H1 (cell line): ENCODE results near the gene CNOT6L. TPM values are rescaled to one million over a fixed set of nuclear protein-coding genes. Genes with fewer than 3 reads are reported as not detected.

Source experiments
- CTCF ChIA-PET: fragments of 300-600 bp; sonication (Branson Sonifier 250); formaldehyde crosslinking; loops from one replicate; lab custom pipeline; 2021; ENCODE audit not compliant: partially characterized antibody; lab: Charles Lee
- POLR2A ChIA-PET: fragments of 300-600 bp; sonication (Branson Sonifier 250); formaldehyde crosslinking; loops from one replicate; lab custom pipeline; 2021; ENCODE audit warnings: inconsistent platforms; ENCODE audit not compliant: partially characterized antibody; lab: Charles Lee
- DNase-seq, 2 experiments: peaks; one replicate each; pipeline versions ENCODE4 v3.0.0 to v3.0.0-alpha.2; 2010 to 2022; ENCODE audit warnings: low spot score in 2 of 2, low read depth in 1 of 2, mixed read lengths in 1 of 2
- FAIRE-seq: peaks from 2 replicates; lab custom pipeline; 2011; peaks lifted over from hg19 to GRCh38; lab: Jason Lieb, UNC
- H2AFZ ChIP-seq: 2 replicates; pipeline ENCODE4 v1.8.1; 2012; ENCODE audit warnings: low read length, inconsistent platforms
- H2AK5ac ChIP-seq: 2 replicates; pipeline ENCODE4 v1.6.1; 2013; ENCODE audit warnings: low read depth, low read length
- H2BK120ac ChIP-seq: replicated peaks from 2 replicates; pipeline ENCODE3; 2013; ENCODE audit warnings: low read depth, low read length, inconsistent platforms
- H2BK12ac ChIP-seq: 2 replicates; pipeline ENCODE4 v1.6.1; 2013; ENCODE audit warnings: low read depth, low read length
- H2BK15ac ChIP-seq: 2 replicates; pipeline ENCODE4 v1.6.1; 2013; ENCODE audit warnings: low read length
- H2BK20ac ChIP-seq: 2 replicates; pipeline ENCODE4 v1.6.1; 2013; ENCODE audit warnings: low read length
- H2BK5ac ChIP-seq: 2 replicates; pipeline ENCODE4 v1.6.1; 2013; ENCODE audit warnings: low read depth, low read length
- H3K14ac ChIP-seq: 2 replicates; pipeline ENCODE4 v1.6.1; 2013; ENCODE audit warnings: inconsistent platforms; ENCODE audit not compliant: insufficient read length
- H3K18ac ChIP-seq: 2 replicates; pipeline ENCODE4 v1.6.1; 2013; ENCODE audit warnings: low read length; ENCODE audit errors: extremely low read depth
- H3K23ac ChIP-seq: 2 replicates; pipeline ENCODE4 v1.6.1; 2013; ENCODE audit warnings: inconsistent platforms; ENCODE audit not compliant: insufficient read length
- H3K23me2 ChIP-seq: 2 replicates; pipeline ENCODE4 v1.6.1; 2013; ENCODE audit warnings: low read depth, low read length
- H3K27ac ChIP-seq: 2 replicates; pipeline ENCODE4 v1.6.1; 2011; ENCODE audit warnings: low read depth, low read length, inconsistent platforms
- H3K27me3 ChIP-seq, 4 experiments: replicated peaks in 1 of 4; 1 replicate in 1 of 4; 2 replicates in 3 of 4; pipeline versions ENCODE4 v1.6.1 to v1.8.1; 2011 to 2013; ENCODE audit warnings: low read length in 3 of 4, mild to moderate bottlenecking in 3 of 4, inconsistent platforms in 2 of 4, mixed read lengths in 2 of 4, moderate library complexity in 1 of 4; ENCODE audit not compliant: control insufficient read depth in 3 of 4, insufficient read depth in 3 of 4; ENCODE audit errors: extremely low read depth in 1 of 4
- H3K36me3 ChIP-seq, 4 experiments: 2 replicates each; pipeline versions ENCODE4 v1.6.1 to v1.8.1; 2011 to 2013; ENCODE audit warnings: mild to moderate bottlenecking in 4 of 4, low read length in 3 of 4, moderate library complexity in 2 of 4, control low read depth in 1 of 4, inconsistent platforms in 1 of 4; ENCODE audit not compliant: insufficient read depth in 4 of 4, control insufficient read depth in 2 of 4
- H3K4ac ChIP-seq: replicated peaks from 2 replicates; pipeline ENCODE3; 2013; ENCODE audit warnings: low read length, low read depth, mixed read lengths, inconsistent platforms; ENCODE audit not compliant: insufficient read length
- H3K4me1 ChIP-seq, 4 experiments: replicated peaks in 1 of 4; 1 replicate in 1 of 4; 2 replicates in 3 of 4; pipeline versions ENCODE4 v1.6.1 to v1.8.1; 2011 to 2013; ENCODE audit warnings: low read length in 3 of 4, inconsistent platforms in 2 of 4, mixed read lengths in 1 of 4; ENCODE audit not compliant: insufficient read depth in 4 of 4, control insufficient read depth in 3 of 4
- H3K4me2 ChIP-seq, 2 experiments: 2 replicates each; pipeline versions ENCODE4 v1.6.1 to v1.8.1; 2011 to 2013; ENCODE audit warnings: low read depth in 2 of 2, low read length in 2 of 2, control low read depth in 1 of 2, inconsistent platforms in 1 of 2, mild to moderate bottlenecking in 1 of 2; ENCODE audit not compliant: insufficient read depth in 1 of 2
- H3K4me3 ChIP-seq, 4 experiments: fragments of 200-600, 300-600 bp in 1 of 4; sonication (generic), shearing (Covaris generic), sonication (Bioruptor Twin) in 1 of 4; 2 replicates each; pipeline versions ENCODE4 v1.5.1 to v1.8.1; 2011 to 2016; ENCODE audit warnings: low read length in 4 of 4, low read depth in 3 of 4, control low read depth in 2 of 4, inconsistent platforms in 2 of 4, mild to moderate bottlenecking in 2 of 4, mixed read lengths in 1 of 4, moderate library complexity in 1 of 4; ENCODE audit not compliant: insufficient read depth in 2 of 4; ENCODE audit errors: extremely low read depth in 1 of 4
- H3K56ac ChIP-seq: replicated peaks from 2 replicates; pipeline ENCODE3; 2013; ENCODE audit warnings: low read depth, mild to moderate bottlenecking, mixed read lengths, low read length, inconsistent platforms; ENCODE audit not compliant: insufficient read length
- H3K79me1 ChIP-seq: 2 replicates; pipeline ENCODE4 v1.6.1; 2013; ENCODE audit warnings: low read depth, low read length, control low read depth
- H3K79me2 ChIP-seq, 2 experiments: 2 replicates each; pipeline versions ENCODE4 v1.6.1 to v1.8.1; 2012 to 2013; ENCODE audit warnings: low read length in 2 of 2, mild to moderate bottlenecking in 2 of 2, inconsistent platforms in 1 of 2; ENCODE audit not compliant: insufficient read depth in 2 of 2, control insufficient read depth in 1 of 2
- H3K9ac ChIP-seq, 4 experiments: replicated peaks in 1 of 4; 1 replicate in 1 of 4; 2 replicates in 3 of 4; pipeline versions ENCODE4 v1.6.1 to v1.8.1; 2011 to 2013; ENCODE audit warnings: low read depth in 3 of 4, low read length in 3 of 4, control low read depth in 2 of 4, mild to moderate bottlenecking in 2 of 4, moderate library complexity in 2 of 4, inconsistent platforms in 1 of 4; ENCODE audit errors: extremely low read depth in 1 of 4
- H3K9me3 ChIP-seq, 2 experiments: 2 replicates each; pipeline versions ENCODE4 v1.6.1 to v1.8.1; 2012 to 2013; ENCODE audit warnings: mild to moderate bottlenecking in 2 of 2, moderate library complexity in 2 of 2, control low read depth in 1 of 2, inconsistent platforms in 1 of 2, low read depth in 1 of 2, low read length in 1 of 2, mixed read lengths in 1 of 2; ENCODE audit not compliant: insufficient read depth in 2 of 2
- H4K20me1 ChIP-seq, 2 experiments: replicated peaks in 1 of 2; 2 replicates each; pipeline versions ENCODE3 to v1.8.1; 2011 to 2013; ENCODE audit warnings: inconsistent platforms in 2 of 2, low read length in 2 of 2, mild to moderate bottlenecking in 1 of 2; ENCODE audit not compliant: insufficient read depth in 2 of 2, control insufficient read depth in 1 of 2
- H4K5ac ChIP-seq: 2 replicates; pipeline ENCODE4 v1.6.1; 2013; ENCODE audit warnings: low read length, low read depth, mixed read lengths, inconsistent platforms; ENCODE audit not compliant: insufficient read length
- H4K8ac ChIP-seq: 2 replicates; pipeline ENCODE4 v1.8.0; 2013; ENCODE audit warnings: mild to moderate bottlenecking, moderate library complexity, low read length, inconsistent platforms; ENCODE audit not compliant: insufficient read depth; ENCODE audit errors: extremely low read depth
- H4K91ac ChIP-seq: replicated peaks from 2 replicates; pipeline ENCODE3; 2013; ENCODE audit warnings: low read length, mixed read lengths, inconsistent platforms; ENCODE audit not compliant: insufficient read length
- ATF3 ChIP-seq: IDR thresholded peaks from 2 replicates; pipeline ENCODE4 v1.6.1; 2011; ENCODE audit warnings: low read depth, mild to moderate bottlenecking, low read length; ENCODE audit not compliant: insufficient read depth
- RAD21 ChIP-seq, 2 experiments: IDR thresholded peaks in 1 of 2; conservative IDR thresholded peaks in 1 of 2; 2 replicates each; pipeline ENCODE4 v1.6.1; 2011; ENCODE audit warnings: low read depth in 2 of 2, low read length in 2 of 2, improper control_type of control experiment in 1 of 2, inconsistent platforms in 1 of 2, mild to moderate bottlenecking in 1 of 2, moderate library complexity in 1 of 2
- SIN3A ChIP-seq, 2 experiments: IDR thresholded peaks in 1 of 2; conservative IDR thresholded peaks in 1 of 2; 2 replicates each; pipeline ENCODE4 v1.6.1; 2011 to 2012; ENCODE audit warnings: low read length in 2 of 2, improper control_type of control experiment in 1 of 2, low read depth in 1 of 2, mild to moderate bottlenecking in 1 of 2
- SP2 ChIP-seq: IDR thresholded peaks from 2 replicates; pipeline ENCODE4 v1.6.1; 2012; ENCODE audit warnings: mild to moderate bottlenecking, low read length, inconsistent platforms
- TAF7 ChIP-seq: optimal IDR thresholded peaks from 2 replicates; pipeline ENCODE3; 2011; ENCODE audit warnings: low read depth, mild to moderate bottlenecking, inconsistent platforms, low read length, moderate library complexity, borderline replicate concordance
- WGBS, 2 experiments: shearing (Covaris generic) in 1 of 2; methylation state at CpG; one replicate each; pipeline versions ENCODE4 v1.1.6 to v1.1.7; 2013 to 2015; ENCODE audit warnings: low lambda C conversion rate in 2 of 2, mixed read lengths in 2 of 2, inconsistent platforms in 1 of 2, low coverage in 1 of 2, missing lambda C conversion rate in 1 of 2; ENCODE audit not compliant: insufficient replicate concordance in 2 of 2, insufficient coverage in 1 of 2, insufficient read length in 1 of 2; ENCODE audit errors: extremely low coverage in 1 of 2, missing lambda C conversion rate in 1 of 2; 5-methylcytosine and 5-hydroxymethylcytosine counted together
- polyA plus RNA-seq, 7 experiments: library from polyadenylated mRNA; depleted of rRNA in 3 of 7; stranded (reverse) in 5 of 7; unstranded in 2 of 7; fragments of >200 nt in 5 of 7; fragments of 200-250 nt in 2 of 7; gene quantifications; 1 replicate in 5 of 7; 2 replicates in 1 of 7; 4 replicates in 1 of 7; pipeline versions ENCODE4 v1.2.1 to v1.2.3, GENCODE V29; 2011 to 2013; ENCODE audit warnings: missing spikeins in 2 of 7, mixed read lengths in 2 of 7
- total RNA-seq: library from RNA; stranded (reverse); fragmentation: NEBNext Ultra II Directional; extraction: Animal tissue kit (Norgen Biotek cat#: 25700); gene quantifications from 2 replicates; pipeline ENCODE4 v1.2.1, GENCODE V29; 2021
- TF ChIP-seq, protein P1 (sequence below): IDR thresholded peaks from 2 replicates; pipeline ENCODE4 v1.6.1; 2012; ENCODE audit warnings: inconsistent platforms
- TF ChIP-seq, protein P2 (sequence below), 3 experiments: IDR thresholded peaks; 1 replicate in 2 of 3; 2 replicates in 1 of 3; pipeline versions ENCODE4 v1.5.1 to v1.6.1; 2011; ENCODE audit warnings: low read length in 3 of 3, mild to moderate bottlenecking in 3 of 3, inconsistent platforms in 2 of 3, low read depth in 1 of 3, moderate library complexity in 1 of 3; ENCODE audit not compliant: insufficient read depth in 1 of 3; ENCODE audit errors: control extremely low read depth in 1 of 3

Gene CNOT6L
- total and polyA plus RNA-seq, 2 of the 8 experiments (the other 6 are each of a cell fraction or from before 2014, with no cell fraction given), result 2.0 to 22.4 TPM

GRCh38 chr4:77818073-77818601 lies 1.0 kb downstream of the CNOT6L start:
- WGBS, 2 experiments, result 6% methylated on average over 13 of the region's 13 CpGs; no CpG with 5 or more reads in 1 of the 2 experiments
- H2AFZ ChIP-seq, result 0 out of 2 replicates have a peak overlapping the region, but pooled peaks have one; percentile 1
- no peak overlapping the region for H2BK12ac ChIP-seq
- H2BK15ac ChIP-seq, result no peak overlapping the region
- H3K4ac ChIP-seq, result no peak overlapping the region
- no peak overlapping the region for H2BK20ac ChIP-seq
- no peak overlapping the region for H2BK5ac ChIP-seq
- POLR2A ChIA-PET, result interaction anchor here (0.7 to 1.0 kb wide), 6 partner anchors 9 to 209 kb away, joined by 3 to 5 read pairs (median 4); partner anchors contain the start of gene MRPL1
- H3K27ac ChIP-seq, result no peak overlapping the region
- H2BK120ac ChIP-seq, result no peak overlapping the region
- H3K79me1 ChIP-seq, result no peaks in the 10 kb centered on the region
- peaks cover 0 to 4% (median 2%) of the 10 kb centered on the region in 4 experiments; a peak in 4 of 7 replicates for H3K4me1 ChIP-seq
- H3K9me3 ChIP-seq, result no peaks in the 10 kb centered on the region
- H3K18ac ChIP-seq, result no peak overlapping the region
- peak in 1 of 2 experiments; percentile 53 for DNase-seq
- peak; percentile 90 for FAIRE-seq
- no peaks in the 10 kb centered on the region for H3K36me3 ChIP-seq
- no peak overlapping the region for H4K91ac ChIP-seq
- no peak overlapping the region for H4K5ac ChIP-seq
- no peak overlapping the region for H3K14ac ChIP-seq
- no peak overlapping the region for H3K23ac ChIP-seq
- H3K23me2 ChIP-seq, result peaks cover 8% of the 10 kb centered on the region; the same call in 1 of the 2 replicates
- H3K79me2 ChIP-seq, result peaks cover 0 to 5% of the 10 kb centered on the region in 2 experiments; a peak in 1 of 4 replicates
- H3K27me3 ChIP-seq, result peaks cover 0 to 5% (median 2%) of the 10 kb centered on the region in 4 experiments; a peak in 2 of 7 replicates
- H3K4me3 ChIP-seq, result peak overlapping the region; percentile 82 to 96 (median 84)
- H4K20me1 ChIP-seq, result peaks cover 0 to 2% of the 10 kb centered on the region in 2 experiments
- CTCF ChIA-PET, result interaction anchor here (0.9 to 1.7 kb wide), 6 partner anchors 8 to 90 kb away, joined by 3 to 8 read pairs (median 4); no protein-coding TSS in a partner anchor
- H2AK5ac ChIP-seq, result no peak overlapping the region
- no peak overlapping the region for H3K56ac ChIP-seq
- H4K8ac ChIP-seq, result no peak overlapping the region
- peak overlapping the region; percentile 59 to 96 for H3K4me2 ChIP-seq
- H3K9ac ChIP-seq, result peak overlapping the region in 3 of 4 experiments; percentile 15 to 46 (median 34); a peak in 5 of 7 replicates
- TF ChIP-seq SP2, result no peak
- TF ChIP-seq, protein P1, sequence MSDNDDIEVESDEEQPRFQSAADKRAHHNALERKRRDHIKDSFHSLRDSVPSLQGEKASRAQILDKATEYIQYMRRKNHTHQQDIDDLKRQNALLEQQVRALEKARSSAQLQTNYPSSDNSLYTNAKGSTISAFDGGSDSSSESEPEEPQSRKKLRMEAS, result 0 out of 2 replicates have a peak, but pooled peaks have one; percentile 27
- no peak for TF ChIP-seq TAF7
- TF ChIP-seq RAD21 (IDR thresholded peaks at IDR 0.05 in 1 of 2, conservative IDR thresholded peaks at IDR 0.05 in 1 of 2; ENCODE audit: low read depth in 2 of 2, low read length in 2 of 2), result peak; percentile 20 to 34; a peak in 2 of 4 replicates
- peak; percentile 30 to 36; a peak in 1 of 4 replicates for TF ChIP-seq SIN3A (conservative IDR thresholded peaks at IDR 0.05 in 1 of 2, IDR thresholded peaks at IDR 0.05 in 1 of 2; ENCODE audit: low read depth in 1 of 2, low read length in 2 of 2)
- TF ChIP-seq, protein P2, sequence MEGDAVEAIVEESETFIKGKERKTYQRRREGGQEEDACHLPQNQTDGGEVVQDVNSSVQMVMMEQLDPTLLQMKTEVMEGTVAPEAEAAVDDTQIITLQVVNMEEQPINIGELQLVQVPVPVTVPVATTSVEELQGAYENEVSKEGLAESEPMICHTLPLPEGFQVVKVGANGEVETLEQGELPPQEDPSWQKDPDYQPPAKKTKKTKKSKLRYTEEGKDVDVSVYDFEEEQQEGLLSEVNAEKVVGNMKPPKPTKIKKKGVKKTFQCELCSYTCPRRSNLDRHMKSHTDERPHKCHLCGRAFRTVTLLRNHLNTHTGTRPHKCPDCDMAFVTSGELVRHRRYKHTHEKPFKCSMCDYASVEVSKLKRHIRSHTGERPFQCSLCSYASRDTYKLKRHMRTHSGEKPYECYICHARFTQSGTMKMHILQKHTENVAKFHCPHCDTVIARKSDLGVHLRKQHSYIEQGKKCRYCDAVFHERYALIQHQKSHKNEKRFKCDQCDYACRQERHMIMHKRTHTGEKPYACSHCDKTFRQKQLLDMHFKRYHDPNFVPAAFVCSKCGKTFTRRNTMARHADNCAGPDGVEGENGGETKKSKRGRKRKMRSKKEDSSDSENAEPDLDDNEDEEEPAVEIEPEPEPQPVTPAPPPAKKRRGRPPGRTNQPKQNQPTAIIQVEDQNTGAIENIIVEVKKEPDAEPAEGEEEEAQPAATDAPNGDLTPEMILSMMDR (IDR thresholded peaks at IDR 0.05; ENCODE audit: control extremely low read depth in 1 of 3, insufficient read depth in 1 of 3, low read depth in 1 of 3, low read length in 3 of 3), result peak; percentile 20 to 58 (median 50)
- no peak for TF ChIP-seq ATF3
